Endothelial cell of umbilical vein (primary cell): ENCODE measurements around the gene ELP4.
"Not testable (repeated sequence)": the region's sequence is repeated elsewhere in the genome, so short reads cannot be mapped to it uniquely, and the experiment has no call there.

Experiments used
- CTCF ChIP-seq, 2 donors: IDR thresholded peaks; 1 replicate in 1 of 2; 2 replicates in 1 of 2; pipeline ENCODE4 v1.5.1; 2011; ENCODE audit warnings: low read length in 2 of 2, mild to moderate bottlenecking in 2 of 2, moderate library complexity in 2 of 2, control low read depth in 1 of 2, inconsistent platforms in 1 of 2, low read depth in 1 of 2; ENCODE audit not compliant: insufficient read depth in 1 of 2; ENCODE audit errors: extremely low read depth in 1 of 2
- POLR2A ChIP-seq: IDR thresholded peaks from 2 replicates; pipeline ENCODE4 v1.6.1; 2012; ENCODE audit warnings: low read depth, mild to moderate bottlenecking, control low read depth, low read length

- not testable (repeated sequence) for TF ChIP-seq POLR2A; CTCF (IDR thresholded peaks at IDR 0.05; ENCODE audit: extremely low read depth in 1 of 2, insufficient read depth in 1 of 2, low read depth in 1 of 2, low read length in 2 of 2)
Observed at GRCh38 chr11:31575764-31576163, 66.2 kb downstream of the ELP4 start.
